ENCODE results near the gene IREB2.

DNA sequence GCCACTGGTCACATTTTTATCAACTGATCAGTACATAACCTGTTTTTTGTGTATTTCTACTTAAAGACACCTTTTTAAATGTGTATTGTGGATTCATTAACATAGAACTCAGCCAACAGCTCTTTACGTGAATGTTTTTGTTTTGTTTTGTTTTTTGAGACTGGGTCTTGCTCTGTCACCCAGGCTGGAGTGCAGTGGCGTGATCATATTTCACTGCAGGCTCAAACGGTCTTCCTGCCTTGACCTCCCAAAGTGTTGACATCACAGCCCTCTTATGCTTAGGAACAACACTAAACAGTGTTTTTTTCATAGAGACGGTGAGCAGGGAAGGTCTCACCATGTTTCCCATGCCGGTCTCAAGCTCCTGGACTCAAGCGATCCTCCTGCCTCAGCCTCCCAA is 112.2 kb downstream of the IREB2 start:
- TF ChIP-seq, protein P1, sequence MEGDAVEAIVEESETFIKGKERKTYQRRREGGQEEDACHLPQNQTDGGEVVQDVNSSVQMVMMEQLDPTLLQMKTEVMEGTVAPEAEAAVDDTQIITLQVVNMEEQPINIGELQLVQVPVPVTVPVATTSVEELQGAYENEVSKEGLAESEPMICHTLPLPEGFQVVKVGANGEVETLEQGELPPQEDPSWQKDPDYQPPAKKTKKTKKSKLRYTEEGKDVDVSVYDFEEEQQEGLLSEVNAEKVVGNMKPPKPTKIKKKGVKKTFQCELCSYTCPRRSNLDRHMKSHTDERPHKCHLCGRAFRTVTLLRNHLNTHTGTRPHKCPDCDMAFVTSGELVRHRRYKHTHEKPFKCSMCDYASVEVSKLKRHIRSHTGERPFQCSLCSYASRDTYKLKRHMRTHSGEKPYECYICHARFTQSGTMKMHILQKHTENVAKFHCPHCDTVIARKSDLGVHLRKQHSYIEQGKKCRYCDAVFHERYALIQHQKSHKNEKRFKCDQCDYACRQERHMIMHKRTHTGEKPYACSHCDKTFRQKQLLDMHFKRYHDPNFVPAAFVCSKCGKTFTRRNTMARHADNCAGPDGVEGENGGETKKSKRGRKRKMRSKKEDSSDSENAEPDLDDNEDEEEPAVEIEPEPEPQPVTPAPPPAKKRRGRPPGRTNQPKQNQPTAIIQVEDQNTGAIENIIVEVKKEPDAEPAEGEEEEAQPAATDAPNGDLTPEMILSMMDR (IDR thresholded peaks at IDR 0.05; ENCODE audit: insufficient read depth, low read length): no peak
- TF ChIP-seq POLR2AphosphoS5 (IDR thresholded peaks at IDR 0.05; ENCODE audit: low read depth) (no peak), GABPA (IDR thresholded peaks at IDR 0.05; ENCODE audit: low read depth) (no peak), SPI1 (IDR thresholded peaks at IDR 0.05; ENCODE audit: borderline replicate concordance, low read depth) (no peak)
- TF ChIP-seq, protein P2, sequence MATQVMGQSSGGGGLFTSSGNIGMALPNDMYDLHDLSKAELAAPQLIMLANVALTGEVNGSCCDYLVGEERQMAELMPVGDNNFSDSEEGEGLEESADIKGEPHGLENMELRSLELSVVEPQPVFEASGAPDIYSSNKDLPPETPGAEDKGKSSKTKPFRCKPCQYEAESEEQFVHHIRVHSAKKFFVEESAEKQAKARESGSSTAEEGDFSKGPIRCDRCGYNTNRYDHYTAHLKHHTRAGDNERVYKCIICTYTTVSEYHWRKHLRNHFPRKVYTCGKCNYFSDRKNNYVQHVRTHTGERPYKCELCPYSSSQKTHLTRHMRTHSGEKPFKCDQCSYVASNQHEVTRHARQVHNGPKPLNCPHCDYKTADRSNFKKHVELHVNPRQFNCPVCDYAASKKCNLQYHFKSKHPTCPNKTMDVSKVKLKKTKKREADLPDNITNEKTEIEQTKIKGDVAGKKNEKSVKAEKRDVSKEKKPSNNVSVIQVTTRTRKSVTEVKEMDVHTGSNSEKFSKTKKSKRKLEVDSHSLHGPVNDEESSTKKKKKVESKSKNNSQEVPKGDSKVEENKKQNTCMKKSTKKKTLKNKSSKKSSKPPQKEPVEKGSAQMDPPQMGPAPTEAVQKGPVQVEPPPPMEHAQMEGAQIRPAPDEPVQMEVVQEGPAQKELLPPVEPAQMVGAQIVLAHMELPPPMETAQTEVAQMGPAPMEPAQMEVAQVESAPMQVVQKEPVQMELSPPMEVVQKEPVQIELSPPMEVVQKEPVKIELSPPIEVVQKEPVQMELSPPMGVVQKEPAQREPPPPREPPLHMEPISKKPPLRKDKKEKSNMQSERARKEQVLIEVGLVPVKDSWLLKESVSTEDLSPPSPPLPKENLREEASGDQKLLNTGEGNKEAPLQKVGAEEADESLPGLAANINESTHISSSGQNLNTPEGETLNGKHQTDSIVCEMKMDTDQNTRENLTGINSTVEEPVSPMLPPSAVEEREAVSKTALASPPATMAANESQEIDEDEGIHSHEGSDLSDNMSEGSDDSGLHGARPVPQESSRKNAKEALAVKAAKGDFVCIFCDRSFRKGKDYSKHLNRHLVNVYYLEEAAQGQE (IDR thresholded peaks at IDR 0.05; ENCODE audit: insufficient replicate concordance, low read depth): no peak
